Bronchial epithelial cell (primary cell): ENCODE measurements around the gene SCAMP4. TPM values are rescaled to one million over a fixed set of nuclear protein-coding genes. Genes with fewer than 3 reads are reported as not detected.
A peak's percentile ranks its signal among the peaks of the same experiment; 100 is the strongest.
"Not testable (repeated sequence)": the region's sequence is repeated elsewhere in the genome, so short reads cannot be mapped to it uniquely, and the experiment has no call there.

ENCODE experiments used
- DNase-seq: peaks from one replicate; pipeline ENCODE4 v3.0.0-alpha.2; 2010; ENCODE audit warnings: low read depth
- FAIRE-seq: peaks from 2 replicates; lab custom pipeline; 2011; peaks lifted over from hg19 to GRCh38; lab: Jason Lieb, UNC
- H3K27me3 ChIP-seq: 2 replicates; pipeline ENCODE4 v1.5.1; 2011; ENCODE audit warnings: low read length; ENCODE audit not compliant: control insufficient read depth, insufficient read depth
- H3K36me3 ChIP-seq: 2 replicates; pipeline ENCODE4 v1.5.1; 2011; ENCODE audit warnings: low read length; ENCODE audit not compliant: control insufficient read depth, insufficient read depth
- H3K4me3 ChIP-seq: 2 replicates; pipeline ENCODE4 v1.5.1; 2011; ENCODE audit warnings: mild to moderate bottlenecking, low read depth, low read length, control low read depth
- CTCF ChIP-seq: IDR thresholded peaks from 2 replicates; pipeline ENCODE4 v1.5.1; 2011; ENCODE audit warnings: mild to moderate bottlenecking, moderate library complexity, low read length, control low read depth, inconsistent platforms; ENCODE audit not compliant: insufficient read depth, severe bottlenecking
- total RNA-seq: library from RNA; depleted of rRNA; stranded (reverse); fragments of >200 nt; gene quantifications from 2 replicates; pipeline ENCODE4 v1.2.1, GENCODE V29; 2014

Gene SCAMP4
- total RNA-seq, 1 donor from 2014 or later, result 14.2 TPM

GRCh38 chr19:1871630-1872029, 33.6 kb upstream of the SCAMP4 start:
- Histone ChIP-seq H3K4me3 (no peak overlapping the region), H3K27me3 (no peaks in the 10 kb centered on the region), H3K36me3 (no peaks in the 10 kb centered on the region)
- FAIRE-seq, result no peak
- TF ChIP-seq CTCF, result no peak
- no peak for DNase-seq

DNA sequence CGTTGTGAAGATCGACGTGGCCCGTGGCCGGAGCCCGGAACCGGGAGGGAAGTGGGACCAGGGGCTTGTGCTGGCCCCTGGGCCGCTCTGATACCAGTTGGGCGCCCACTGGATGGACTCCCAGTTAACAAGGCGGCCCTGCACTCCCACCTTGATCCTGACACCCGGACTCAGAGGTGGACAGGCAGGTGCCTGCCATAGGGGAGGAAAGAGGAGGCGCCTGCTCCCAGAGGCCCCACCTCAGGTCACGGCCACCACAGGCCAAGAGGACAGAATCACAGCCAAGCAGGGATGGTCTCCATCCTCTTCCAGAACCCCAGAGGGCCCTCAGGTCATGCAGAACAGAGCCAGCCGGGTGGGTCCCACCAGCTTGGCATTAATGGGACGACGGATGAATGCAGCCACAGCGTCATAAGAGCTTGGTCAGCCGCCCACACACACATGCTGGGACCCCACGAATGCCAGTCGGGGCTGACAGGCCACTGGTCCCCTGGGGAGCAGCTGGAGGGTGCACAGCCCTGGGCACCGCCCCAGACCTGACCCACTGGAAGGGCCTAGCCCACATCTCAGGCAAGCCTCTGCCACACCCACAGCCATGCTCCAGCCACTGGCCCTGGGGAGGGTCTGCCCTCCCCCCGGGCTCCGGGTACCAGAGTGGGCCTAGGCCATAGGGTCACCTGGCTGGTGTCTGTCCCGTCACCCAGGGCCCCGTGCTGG, 32.2 kb upstream of the SCAMP4 start:
- H3K27me3 ChIP-seq, result no peaks in the 10 kb centered on the region
- TF ChIP-seq CTCF, result no peak
- H3K4me3 ChIP-seq, result no peak overlapping the region
- DNase-seq (no peak), FAIRE-seq (no peak)
- H3K36me3 ChIP-seq, result no peaks in the 10 kb centered on the region

GRCh38 chr19:1873524-1874473, 31.4 kb upstream of the SCAMP4 start:
- DNase-seq, result no peak

DNA sequence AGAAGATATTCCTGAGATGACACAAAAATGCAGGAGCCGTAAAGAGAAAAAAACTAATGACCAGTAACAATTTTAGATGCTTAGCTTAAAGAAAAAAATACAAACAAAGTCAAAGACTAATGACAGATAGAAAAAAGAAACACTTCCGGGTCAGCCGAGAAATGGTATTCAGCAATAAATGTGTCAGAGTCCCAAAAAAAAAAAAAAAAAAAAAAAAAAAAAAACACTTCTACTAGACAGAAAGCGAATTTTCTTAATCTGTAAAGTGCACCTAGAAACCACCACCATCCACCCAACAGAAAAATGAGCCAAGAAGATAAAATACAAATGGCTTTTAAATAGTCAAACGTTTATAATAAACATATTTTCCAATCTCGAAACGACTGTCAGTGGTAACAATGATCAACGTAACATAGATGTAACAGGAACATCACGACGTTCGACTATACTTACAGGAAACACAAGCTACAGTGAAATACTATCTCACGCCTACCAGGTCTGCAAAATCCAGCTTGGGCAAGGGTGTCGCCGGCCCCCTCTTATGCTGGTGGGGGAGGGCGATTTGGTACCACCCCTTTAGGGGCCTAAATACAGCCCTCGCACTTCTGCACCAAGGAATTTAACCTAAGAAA, 30.5 kb upstream of the SCAMP4 start:
- no peak for FAIRE-seq

More at GRCh38 chr19:1873524-1874473, 31.4 kb upstream of the SCAMP4 start:
- Histone ChIP-seq H3K4me3 (no peak overlapping the region), H3K36me3 (no peaks in the 10 kb centered on the region), H3K27me3 (no peaks in the 10 kb centered on the region)
- FAIRE-seq, result no peak
- TF ChIP-seq CTCF, result no peak

GRCh38 chr19:1875265-1875645, 29.9 kb upstream of the SCAMP4 start:
- H3K27me3 ChIP-seq, H3K36me3 ChIP-seq, DNase-seq: not testable (repeated sequence)
- H3K4me3 ChIP-seq, result peak overlapping the region; percentile 83
- peak; percentile 58 for FAIRE-seq

More for the DNA sequence above, 30.5 kb upstream of the SCAMP4 start:
- no peak for TF ChIP-seq CTCF
- Histone ChIP-seq H3K4me3 (peak overlapping the region; percentile 83), H3K36me3 (no peaks in the 10 kb centered on the region), H3K27me3 (no peaks in the 10 kb centered on the region)
- no peak for DNase-seq
